Measurements from ENCODE around the gene POU2F2. TPM values are rescaled to one million over a fixed set of nuclear protein-coding genes. Genes with fewer than 3 reads are reported as not detected.

Gene POU2F2
- total and polyA plus RNA-seq, 2 experiments from 2014 or later = 2.3 to 4.6 TPM

GRCh38 chr19:42116308-42117075, 15.8 kb downstream of the POU2F2 start:
- Histone ChIP-seq H3K4me3 (no peak overlapping the region), H2AFZ (no peak overlapping the region), H3K4me1 (ENCODE audit: insufficient read depth) (peaks cover 16% of the 10 kb centered on the region), H3K27me3 (ENCODE audit: insufficient read depth) (no peaks in the 10 kb centered on the region), H3K79me2 (replicated peaks; ENCODE audit: insufficient read depth) (no peaks in the 10 kb centered on the region), H3K27ac (ENCODE audit: low read depth) (no peak overlapping the region), H4K20me1 (replicated peaks; ENCODE audit: insufficient read depth) (no peaks in the 10 kb centered on the region), H3K36me3 (ENCODE audit: insufficient read depth) (no peaks in the 10 kb centered on the region), H3K9me2 (ENCODE audit: insufficient read depth) (no peaks in the 10 kb centered on the region), H3F3A (replicated peaks; ENCODE audit: low read depth) (no peaks in the 10 kb centered on the region; the same call in 1 of the 2 replicates), H3K4me2 (no peak overlapping the region)
- ATAC-seq = no peak
- TF ChIP-seq, protein P1, sequence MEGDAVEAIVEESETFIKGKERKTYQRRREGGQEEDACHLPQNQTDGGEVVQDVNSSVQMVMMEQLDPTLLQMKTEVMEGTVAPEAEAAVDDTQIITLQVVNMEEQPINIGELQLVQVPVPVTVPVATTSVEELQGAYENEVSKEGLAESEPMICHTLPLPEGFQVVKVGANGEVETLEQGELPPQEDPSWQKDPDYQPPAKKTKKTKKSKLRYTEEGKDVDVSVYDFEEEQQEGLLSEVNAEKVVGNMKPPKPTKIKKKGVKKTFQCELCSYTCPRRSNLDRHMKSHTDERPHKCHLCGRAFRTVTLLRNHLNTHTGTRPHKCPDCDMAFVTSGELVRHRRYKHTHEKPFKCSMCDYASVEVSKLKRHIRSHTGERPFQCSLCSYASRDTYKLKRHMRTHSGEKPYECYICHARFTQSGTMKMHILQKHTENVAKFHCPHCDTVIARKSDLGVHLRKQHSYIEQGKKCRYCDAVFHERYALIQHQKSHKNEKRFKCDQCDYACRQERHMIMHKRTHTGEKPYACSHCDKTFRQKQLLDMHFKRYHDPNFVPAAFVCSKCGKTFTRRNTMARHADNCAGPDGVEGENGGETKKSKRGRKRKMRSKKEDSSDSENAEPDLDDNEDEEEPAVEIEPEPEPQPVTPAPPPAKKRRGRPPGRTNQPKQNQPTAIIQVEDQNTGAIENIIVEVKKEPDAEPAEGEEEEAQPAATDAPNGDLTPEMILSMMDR (conservative IDR thresholded peaks at IDR 0.05; ENCODE audit: low read depth in 2 of 2) = peak; percentile 36 to 40
- TF ChIP-seq EZH2 (IDR thresholded peaks at IDR 0.05; ENCODE audit: low read depth, unreplicated experiment) = no peak
- Mint-ChIP-seq H3K4me1 (peaks cover 29% of the 10 kb centered on the region), H3K9me3 (no peaks in the 10 kb centered on the region), H3K36me3 (ENCODE audit: low read depth) (no peaks in the 10 kb centered on the region; the same call in 2 of the 3 replicates), H3K27me3 (ENCODE audit: insufficient read depth, low read depth, poor library complexity) (peaks cover 22% of the 10 kb centered on the region), H3K27ac (no peak overlapping the region), H3K4me3 (no peak overlapping the region)
- DNase-seq (ENCODE audit: low spot score) = no peak

DNA sequence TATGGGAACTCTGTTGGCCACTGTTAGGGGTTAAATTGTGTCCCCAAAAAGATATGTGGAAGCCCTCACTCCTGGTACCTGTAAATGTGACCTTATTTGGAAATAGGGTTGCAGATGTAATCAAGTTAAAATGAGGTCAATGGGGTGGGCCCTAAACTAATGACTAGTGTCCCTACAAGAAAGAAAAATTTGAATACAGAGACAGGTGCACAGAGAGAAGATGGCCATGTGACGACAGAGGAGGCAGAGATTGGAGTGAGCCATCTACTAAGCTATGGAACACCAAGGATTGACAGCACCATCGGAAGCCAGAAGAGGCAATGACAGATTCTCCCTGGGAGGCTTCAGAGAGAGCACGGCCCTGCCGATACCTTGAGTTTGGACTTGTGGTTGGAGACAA, 16.5 kb downstream of the POU2F2 start:
- Mint-ChIP-seq H3K36me3 (ENCODE audit: low read depth) (no peaks in the 10 kb centered on the region; the same call in 2 of the 3 replicates), H3K27me3 (ENCODE audit: insufficient read depth, low read depth, poor library complexity) (peaks cover 20% of the 10 kb centered on the region), H3K9me3 (no peaks in the 10 kb centered on the region), H3K27ac (no peak overlapping the region), H3K4me3 (no peak overlapping the region), H3K4me1 (peaks cover 21% of the 10 kb centered on the region)
- ATAC-seq (no peak), DNase-seq (ENCODE audit: low spot score) (no peak)
- Histone ChIP-seq H3K4me1 (ENCODE audit: insufficient read depth) (peaks cover 9% of the 10 kb centered on the region), H3K36me3 (ENCODE audit: insufficient read depth) (no peaks in the 10 kb centered on the region), H3K4me3 (no peak overlapping the region), H2AFZ (no peak overlapping the region), H4K20me1 (replicated peaks; ENCODE audit: insufficient read depth) (no peaks in the 10 kb centered on the region), H3K4me2 (no peak overlapping the region), H3K27me3 (ENCODE audit: insufficient read depth) (no peaks in the 10 kb centered on the region), H3K27ac (ENCODE audit: low read depth) (no peak overlapping the region), H3K9me2 (ENCODE audit: insufficient read depth) (no peaks in the 10 kb centered on the region), H3K79me2 (replicated peaks; ENCODE audit: insufficient read depth) (no peaks in the 10 kb centered on the region), H3F3A (replicated peaks; ENCODE audit: low read depth) (no peaks in the 10 kb centered on the region; the same call in 1 of the 2 replicates)
- TF ChIP-seq NANOG (IDR thresholded peaks at IDR 0.05; ENCODE audit: borderline replicate concordance) (no peak), ZNF462 (CRISPR knock-in tag; IDR thresholded peaks at IDR 0.05) (no peak), POLR2AphosphoS5 (IDR thresholded peaks at IDR 0.05; ENCODE audit: low read depth) (no peak), CREB1 (CRISPR knock-in tag; IDR thresholded peaks at IDR 0.05; ENCODE audit: low read depth) (no peak), EZH2phosphoT487 (IDR thresholded peaks at IDR 0.05; ENCODE audit: unreplicated experiment) (no peak), STAT1 (IDR thresholded peaks at IDR 0.05; ENCODE audit: unreplicated experiment) (no peak), JUNB (IDR thresholded peaks at IDR 0.05; ENCODE audit: unreplicated experiment) (no peak)
- TF ChIP-seq, protein P1 (conservative IDR thresholded peaks at IDR 0.05; ENCODE audit: low read depth in 2 of 2) = no peak

Data from GM23338 (cell line).